Stimulated activated naive CD8-positive, alpha-beta T cell treated with anti-CD3 and anti-CD28 coated beads, Interleukin-15, amount 100 ng/mL, for 72 hours (primary cell): ENCODE results near the gene BMP7.
"Not testable (repeated sequence)": the region's sequence is repeated elsewhere in the genome, so short reads cannot be mapped to it uniquely, and the experiment has no call there.

Source experiments
- ATAC-seq: fragments of 150-1000 bp; cut with Tn5 transposase; 2 replicates; pipeline ENCODE4 v1.10.0; 2021; ENCODE audit warnings: mild to moderate bottlenecking, moderate library complexity
- DNase-seq, 2 donors: peaks; one replicate each; pipeline ENCODE4 v3.0.0; 2021 to 2022
- H3K27ac Mint-ChIP-seq, 2 donors: one replicate each; pipeline ENCODE4 v1.8.0; 2022; ENCODE audit warnings: mild to moderate bottlenecking in 2 of 2, mixed read lengths in 2 of 2, moderate library complexity in 2 of 2
- H3K27me3 Mint-ChIP-seq: one replicate; pipeline ENCODE4 v1.8.0; 2022; ENCODE audit warnings: mixed read lengths
- H3K4me1 Mint-ChIP-seq: one replicate; pipeline ENCODE4 v1.8.0; 2022; ENCODE audit warnings: mild to moderate bottlenecking, mixed read lengths
- H3K4me3 Mint-ChIP-seq, 2 donors: one replicate each; pipeline ENCODE4 v1.8.0; 2022; ENCODE audit warnings: mild to moderate bottlenecking in 2 of 2, mixed read lengths in 2 of 2, moderate library complexity in 1 of 2
- H3K9me3 Mint-ChIP-seq, 2 donors: one replicate each; pipeline ENCODE4 v1.8.0; 2022; ENCODE audit warnings: mixed read lengths in 2 of 2

The BMP7 gene

GRCh38 chr20:57276221-57276620 is 9.8 kb upstream of the BMP7 start:
- H3K4me1 Mint-ChIP-seq: no peaks in the 10 kb centered on the region
- H3K27ac Mint-ChIP-seq: no peak overlapping the region
- DNase-seq: no peak
- H3K9me3 Mint-ChIP-seq: no peaks in the 10 kb centered on the region
- H3K27me3 Mint-ChIP-seq: peaks cover 43% of the 10 kb centered on the region
- no peak overlapping the region for H3K4me3 Mint-ChIP-seq
- ATAC-seq: no peak

GRCh38 chr20:57275813-57276212 is 9.4 kb upstream of the BMP7 start:
- ATAC-seq (no peak), DNase-seq (no peak)
- no peak overlapping the region for H3K4me3 Mint-ChIP-seq
- H3K9me3 Mint-ChIP-seq: no peaks in the 10 kb centered on the region
- H3K27ac Mint-ChIP-seq: peak overlapping the region in 1 of 2 donors; percentile 64
- H3K27me3 Mint-ChIP-seq: peaks cover 43% of the 10 kb centered on the region
- H3K4me1 Mint-ChIP-seq: no peaks in the 10 kb centered on the region

- Mint-ChIP-seq H3K4me1 (no peaks in the 10 kb centered on the region), H3K4me3 (no peak overlapping the region), H3K27me3 (peaks cover 43% of the 10 kb centered on the region), H3K9me3 (no peaks in the 10 kb centered on the region), H3K27ac (no peak overlapping the region)
- DNase-seq: no peak
- no peak for ATAC-seq
These were observed 8.9 kb upstream of the BMP7 start for GRCh38 chr20:57275334-57275733.

GRCh38 chr20:57274846-57275245 is 8.4 kb upstream of the BMP7 start:
- Mint-ChIP-seq H3K4me3 (no peak overlapping the region), H3K4me1 (no peaks in the 10 kb centered on the region), H3K27ac (peak overlapping the region in 1 of 2 donors; percentile 41), H3K27me3 (peaks cover 43% of the 10 kb centered on the region), H3K9me3 (no peaks in the 10 kb centered on the region)
- ATAC-seq (no peak), DNase-seq (no peak)

- no peak for ATAC-seq
These were observed 7.9 kb upstream of the BMP7 start for GRCh38 chr20:57274299-57274698.

GRCh38 chr20:57272883-57273535 is 6.6 kb upstream of the BMP7 start:
- Mint-ChIP-seq H3K4me1 (no peaks in the 10 kb centered on the region), H3K9me3 (no peaks in the 10 kb centered on the region), H3K27ac (no peak overlapping the region), H3K4me3 (no peak overlapping the region), H3K27me3 (peaks cover 53% of the 10 kb centered on the region)
- ATAC-seq (no peak), DNase-seq (no peak)

More at GRCh38 chr20:57274299-57274698, 7.9 kb upstream of the BMP7 start:
- Mint-ChIP-seq H3K9me3 (no peaks in the 10 kb centered on the region), H3K4me1 (no peaks in the 10 kb centered on the region), H3K4me3 (no peak overlapping the region), H3K27ac (peak overlapping the region in 1 of 2 donors; percentile 30), H3K27me3 (peaks cover 43% of the 10 kb centered on the region)
- no peak for DNase-seq

GRCh38 chr20:57270204-57270984 is 4.0 kb upstream of the BMP7 start:
- H3K4me3 Mint-ChIP-seq: no peak overlapping the region
- H3K4me1 Mint-ChIP-seq: peaks cover 16% of the 10 kb centered on the region
- ATAC-seq: no peak
- no peak for DNase-seq
- no peaks in the 10 kb centered on the region for H3K9me3 Mint-ChIP-seq
- H3K27me3 Mint-ChIP-seq: peaks cover 60% of the 10 kb centered on the region
- H3K27ac Mint-ChIP-seq: no peak overlapping the region

GRCh38 chr20:57269148-57269984 is 2.9 kb upstream of the BMP7 start:
- Mint-ChIP-seq H3K9me3 (no peaks in the 10 kb centered on the region), H3K4me1 (peaks cover 20% of the 10 kb centered on the region), H3K4me3 (no peak overlapping the region), H3K27me3 (peaks cover 69% of the 10 kb centered on the region), H3K27ac (no peak overlapping the region)
- no peak for DNase-seq
- ATAC-seq: no peak

GRCh38 chr20:57268399-57269076 is 2.1 kb upstream of the BMP7 start:
- peaks cover 77% of the 10 kb centered on the region for H3K27me3 Mint-ChIP-seq
- H3K9me3 Mint-ChIP-seq: no peaks in the 10 kb centered on the region

GRCh38 chr20:57267158-57267821 is 849 bp upstream of the BMP7 start:
- Mint-ChIP-seq H3K27me3 (peaks cover 90% of the 10 kb centered on the region), H3K4me3 (peak overlapping the region in 1 of 2 donors; percentile 2), H3K9me3 (no peaks in the 10 kb centered on the region), H3K4me1 (peaks cover 26% of the 10 kb centered on the region), H3K27ac (peak overlapping the region in 1 of 2 donors; percentile 85)
- DNase-seq: no peak
- no peak for ATAC-seq

More at GRCh38 chr20:57268399-57269076, 2.1 kb upstream of the BMP7 start:
- Mint-ChIP-seq H3K4me1 (peaks cover 26% of the 10 kb centered on the region), H3K27ac (no peak overlapping the region), H3K4me3 (no peak overlapping the region)
- ATAC-seq (no peak), DNase-seq (no peak)

- peaks cover 96% of the 10 kb centered on the region for H3K27me3 Mint-ChIP-seq
- no peak overlapping the region for H3K27ac Mint-ChIP-seq
- peak; percentile 23 for ATAC-seq
- peaks cover 26% of the 10 kb centered on the region for H3K4me1 Mint-ChIP-seq
- no peaks in the 10 kb centered on the region for H3K9me3 Mint-ChIP-seq
- peak overlapping the region in 1 of 2 donors; percentile 55 for H3K4me3 Mint-ChIP-seq
- DNase-seq: no peak
These were observed 497 bp downstream of the BMP7 start for GRCh38 chr20:57265997-57266290.

- Mint-ChIP-seq H3K4me3 (peak overlapping the region in 1 of 2 donors; percentile 55), H3K27me3 (peaks cover 96% of the 10 kb centered on the region), H3K27ac (no peak overlapping the region), H3K9me3 (no peaks in the 10 kb centered on the region), H3K4me1 (peaks cover 26% of the 10 kb centered on the region)
- DNase-seq: no peak
- ATAC-seq: no peak
These were observed 975 bp downstream of the BMP7 start for GRCh38 chr20:57265336-57265996.

- not testable (repeated sequence) for H3K9me3 Mint-ChIP-seq, H3K4me3 Mint-ChIP-seq, ATAC-seq, DNase-seq, H3K27ac Mint-ChIP-seq
- peaks cover 96% of the 10 kb centered on the region for H3K27me3 Mint-ChIP-seq
- peaks cover 26% of the 10 kb centered on the region for H3K4me1 Mint-ChIP-seq
These were observed 1.5 kb downstream of the BMP7 start for GRCh38 chr20:57264908-57265335.
